Measurements from ENCODE around the gene UBE2E2.

DNA sequence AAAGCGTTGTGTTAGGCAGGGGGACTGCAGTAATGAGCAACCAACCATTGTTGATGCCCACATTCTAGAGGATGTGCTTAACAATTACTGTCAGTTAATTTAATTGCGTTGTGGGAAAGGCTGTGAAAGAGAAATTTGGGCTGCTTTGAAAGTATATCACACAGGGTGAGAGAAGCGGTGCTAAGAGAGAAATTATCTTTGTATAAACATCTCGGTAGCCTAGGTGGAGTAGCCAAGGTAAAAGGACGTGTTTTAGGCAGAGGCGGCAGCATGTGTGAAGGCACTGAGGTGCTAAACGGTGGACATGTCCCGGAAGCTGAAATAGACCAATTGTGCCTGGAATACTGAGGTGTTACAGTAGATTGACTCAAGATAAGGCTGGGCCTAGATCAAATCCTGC lies 71.9 kb downstream of the UBE2E2 start:
- TF ChIP-seq, protein P1, sequence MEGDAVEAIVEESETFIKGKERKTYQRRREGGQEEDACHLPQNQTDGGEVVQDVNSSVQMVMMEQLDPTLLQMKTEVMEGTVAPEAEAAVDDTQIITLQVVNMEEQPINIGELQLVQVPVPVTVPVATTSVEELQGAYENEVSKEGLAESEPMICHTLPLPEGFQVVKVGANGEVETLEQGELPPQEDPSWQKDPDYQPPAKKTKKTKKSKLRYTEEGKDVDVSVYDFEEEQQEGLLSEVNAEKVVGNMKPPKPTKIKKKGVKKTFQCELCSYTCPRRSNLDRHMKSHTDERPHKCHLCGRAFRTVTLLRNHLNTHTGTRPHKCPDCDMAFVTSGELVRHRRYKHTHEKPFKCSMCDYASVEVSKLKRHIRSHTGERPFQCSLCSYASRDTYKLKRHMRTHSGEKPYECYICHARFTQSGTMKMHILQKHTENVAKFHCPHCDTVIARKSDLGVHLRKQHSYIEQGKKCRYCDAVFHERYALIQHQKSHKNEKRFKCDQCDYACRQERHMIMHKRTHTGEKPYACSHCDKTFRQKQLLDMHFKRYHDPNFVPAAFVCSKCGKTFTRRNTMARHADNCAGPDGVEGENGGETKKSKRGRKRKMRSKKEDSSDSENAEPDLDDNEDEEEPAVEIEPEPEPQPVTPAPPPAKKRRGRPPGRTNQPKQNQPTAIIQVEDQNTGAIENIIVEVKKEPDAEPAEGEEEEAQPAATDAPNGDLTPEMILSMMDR (IDR thresholded peaks at IDR 0.05; ENCODE audit: low read length): no peak
- TF ChIP-seq EZH2 (IDR thresholded peaks at IDR 0.05; ENCODE audit: borderline replicate concordance, low read length): no peak
